Stimulated activated naive CD4-positive, alpha-beta T cell (primary cell): ENCODE data around the gene MYBPH.
A peak's percentile ranks its signal among the peaks of the same experiment; 100 is the strongest.

Source experiments
- DNase-seq, 6 experiments: peaks; one replicate each; lab custom pipeline; 2025; lab: John Stamatoyannopoulos, UW

Gene MYBPH

DNA sequence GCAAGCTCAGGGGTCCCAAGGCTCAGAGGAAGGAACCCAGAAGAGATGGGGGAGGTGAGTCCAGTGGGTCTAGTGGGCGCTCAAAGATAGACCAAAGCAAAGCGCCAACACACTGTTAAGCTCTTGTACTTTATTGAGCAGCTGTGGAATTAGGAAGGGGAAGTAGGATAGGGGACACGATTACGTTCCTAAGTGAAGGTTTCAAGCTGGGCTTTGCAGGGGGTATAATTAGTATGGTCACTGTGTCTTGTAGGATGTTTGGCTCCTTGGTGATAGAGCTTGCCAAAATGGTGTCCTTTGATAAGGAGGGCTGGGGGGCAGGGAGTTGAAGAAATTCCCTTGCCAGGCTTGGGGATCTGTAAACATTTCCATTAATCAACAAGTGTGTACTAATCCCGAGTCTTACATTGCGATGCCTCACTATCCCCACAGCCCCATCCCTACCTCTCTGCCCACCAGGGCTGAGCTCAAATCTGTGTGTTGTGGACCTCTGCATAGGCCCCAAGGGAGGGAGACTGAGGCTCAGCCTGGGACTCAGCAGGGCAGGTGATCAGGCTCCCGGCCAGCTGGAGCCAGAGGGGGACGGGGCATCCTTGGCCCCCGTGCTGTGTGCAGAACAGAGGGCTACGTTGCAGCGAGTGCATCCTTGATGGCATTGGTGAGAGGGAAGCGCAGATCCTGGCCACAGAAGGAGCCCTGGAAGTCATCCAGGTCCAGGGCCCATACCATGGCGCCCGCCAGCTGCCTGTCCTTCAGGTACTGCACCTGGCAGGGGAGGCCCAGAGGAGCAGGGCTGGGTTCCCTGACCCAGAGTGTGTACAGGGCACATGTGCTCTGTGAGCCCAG, 3.4 kb upstream of the MYBPH start:
- no peak for DNase-seq

DNA sequence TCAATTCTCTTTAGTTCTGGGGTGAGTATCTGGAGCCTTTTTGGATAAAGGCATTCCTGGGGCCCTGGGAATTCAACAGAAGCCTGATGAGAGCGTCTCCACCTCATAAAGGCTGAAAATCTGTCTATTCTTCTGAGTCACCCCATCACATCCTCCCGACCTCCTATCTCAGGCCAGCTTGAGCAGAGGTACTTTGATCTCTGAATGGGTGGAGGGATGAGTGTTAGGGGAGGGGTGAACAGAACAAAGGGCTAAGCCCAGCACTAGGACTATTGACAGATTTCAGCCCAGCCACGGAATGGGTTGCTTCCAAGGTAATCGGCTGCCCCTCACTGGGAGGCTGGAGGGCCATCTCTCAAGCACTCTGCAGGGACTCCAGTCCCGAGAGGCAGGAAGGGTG, 2.5 kb upstream of the MYBPH start:
- no peak for DNase-seq

DNA sequence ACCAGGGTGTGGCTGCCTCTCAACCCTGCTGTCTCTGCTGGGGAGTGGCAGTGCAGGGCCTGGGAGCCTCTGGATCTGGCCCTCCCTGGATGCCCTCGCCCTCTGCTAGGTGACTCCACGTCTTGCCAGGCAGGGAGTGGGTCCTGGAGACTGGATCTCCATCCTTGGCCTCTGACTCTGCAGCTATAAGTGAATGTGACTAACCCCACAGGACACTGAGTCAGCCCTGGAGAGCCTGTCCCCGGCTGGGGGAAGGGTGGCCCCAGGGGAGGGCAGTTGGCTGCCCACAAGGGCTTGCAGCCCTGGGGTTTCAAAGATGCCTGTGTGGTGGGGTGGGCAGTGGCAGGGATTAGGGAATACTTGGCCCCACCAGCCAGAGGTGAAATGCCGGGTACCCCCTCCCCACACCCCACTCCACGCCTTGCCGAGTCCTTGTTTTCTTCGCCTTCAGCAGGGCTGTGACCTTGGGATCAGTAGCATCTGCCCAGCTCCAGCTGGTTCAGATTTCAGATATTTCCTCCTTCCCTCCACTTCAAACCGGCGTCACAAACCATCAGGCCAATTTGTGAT, 1.9 kb upstream of the MYBPH start:
- DNase-seq = no peak

DNA sequence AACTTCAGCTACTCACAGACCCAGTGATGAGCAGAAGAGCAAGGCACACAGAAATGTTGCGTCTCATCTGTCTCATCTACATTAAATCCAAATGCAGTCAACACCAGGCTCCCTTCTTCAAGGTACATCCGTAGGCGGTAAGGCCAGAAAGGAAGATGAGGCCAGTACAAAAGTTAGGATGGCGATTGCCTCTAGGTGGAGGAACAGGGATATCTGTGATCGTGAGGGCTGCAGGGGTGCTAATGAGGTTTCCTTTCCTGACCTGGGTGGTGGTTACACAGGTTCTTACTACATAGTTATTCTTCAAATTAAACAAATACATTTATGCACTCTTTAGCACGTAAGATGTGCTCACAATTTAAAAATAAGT, 1.4 kb upstream of the MYBPH start:
- DNase-seq = no peak

DNA sequence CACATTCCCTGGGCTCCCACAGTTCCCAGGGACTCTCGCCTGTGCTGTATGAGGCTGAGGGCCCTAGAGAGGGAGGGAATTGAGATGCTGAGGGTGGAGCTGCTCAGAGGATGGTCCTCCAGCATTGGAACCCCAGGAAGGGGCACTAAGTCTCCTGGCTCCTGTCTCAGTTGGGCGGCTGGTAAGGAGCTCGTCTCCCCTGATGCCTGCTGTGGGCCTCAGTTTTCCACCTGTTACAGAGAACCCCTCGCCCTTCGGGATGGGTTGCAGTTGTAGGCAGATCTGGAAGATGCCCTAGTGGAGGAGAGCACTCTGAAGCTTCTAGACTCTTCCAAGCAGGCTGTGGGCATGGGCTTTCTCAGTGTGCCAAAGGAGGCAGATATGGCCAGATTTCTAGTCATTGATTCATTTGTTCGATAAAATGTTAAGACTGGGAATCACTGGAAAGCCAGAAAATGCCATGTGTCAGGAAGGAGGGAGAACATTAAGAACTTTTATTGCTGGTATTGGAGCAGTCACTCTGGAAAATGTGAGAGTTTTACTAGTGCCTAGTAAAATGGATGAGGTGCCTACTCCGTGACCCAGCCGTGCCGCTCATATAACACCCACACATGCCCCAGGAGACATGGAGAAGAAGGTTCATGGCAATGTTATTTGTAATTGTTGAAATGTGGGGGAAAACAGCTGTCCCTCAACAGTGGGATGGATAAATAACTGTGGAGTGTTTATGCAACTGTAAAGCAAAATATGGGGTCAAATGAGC, 828 bp upstream of the MYBPH start:
- DNase-seq = no peak

DNA sequence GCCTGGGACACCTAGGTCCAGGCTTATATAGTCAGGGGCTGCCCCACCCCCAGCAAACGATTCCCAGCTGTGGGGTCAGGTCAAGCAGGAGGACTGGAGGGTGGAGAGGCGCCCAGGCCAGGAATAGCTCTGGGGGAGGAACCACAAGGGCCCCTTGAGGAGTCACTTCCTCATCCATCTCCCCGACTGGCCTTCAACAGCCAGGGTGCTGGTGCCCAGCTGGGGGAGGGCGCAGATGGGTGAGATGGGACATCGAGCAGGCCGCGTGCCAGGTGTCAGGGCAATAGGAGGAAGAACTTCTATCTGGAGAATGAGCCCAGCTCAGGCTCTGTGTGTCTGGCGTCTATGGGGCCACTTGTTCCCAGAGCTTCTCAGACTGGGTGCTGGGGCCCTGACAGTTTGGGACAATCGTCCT, 208 bp upstream of the MYBPH start:
- DNase-seq = no peak

DNA sequence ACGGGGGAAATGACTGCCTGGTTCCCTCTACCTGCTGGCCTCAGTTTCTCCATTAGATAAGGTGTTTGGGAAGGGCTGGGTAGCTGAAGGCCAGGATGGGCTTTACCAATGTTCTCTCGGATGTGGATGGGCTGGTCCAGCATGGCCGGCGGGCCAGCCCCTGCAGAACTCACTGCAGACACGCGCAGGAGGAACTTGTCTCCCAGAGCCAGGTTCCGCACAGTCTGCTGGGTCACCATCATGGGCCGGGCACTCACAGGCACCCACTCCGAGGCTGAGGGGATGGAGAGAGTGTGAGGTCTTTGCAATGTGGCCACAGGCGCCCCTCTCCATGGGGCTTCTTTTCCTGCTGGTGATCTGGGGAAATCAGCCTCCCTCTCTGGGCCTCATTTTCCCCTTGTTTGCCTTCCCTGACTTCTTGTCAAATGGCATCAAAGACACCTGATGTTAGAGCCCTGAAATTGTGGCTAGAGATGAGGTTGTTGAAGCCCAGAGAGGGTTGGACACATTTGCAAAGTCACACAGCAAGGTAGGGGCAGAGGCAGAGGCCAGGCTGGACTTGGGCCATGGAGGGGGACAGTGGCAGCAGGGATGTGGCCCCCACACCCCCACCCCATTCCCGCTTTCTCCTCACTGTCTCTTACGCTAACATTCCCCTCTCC, 1.2 kb downstream of the MYBPH start:
- no peak for DNase-seq

DNA sequence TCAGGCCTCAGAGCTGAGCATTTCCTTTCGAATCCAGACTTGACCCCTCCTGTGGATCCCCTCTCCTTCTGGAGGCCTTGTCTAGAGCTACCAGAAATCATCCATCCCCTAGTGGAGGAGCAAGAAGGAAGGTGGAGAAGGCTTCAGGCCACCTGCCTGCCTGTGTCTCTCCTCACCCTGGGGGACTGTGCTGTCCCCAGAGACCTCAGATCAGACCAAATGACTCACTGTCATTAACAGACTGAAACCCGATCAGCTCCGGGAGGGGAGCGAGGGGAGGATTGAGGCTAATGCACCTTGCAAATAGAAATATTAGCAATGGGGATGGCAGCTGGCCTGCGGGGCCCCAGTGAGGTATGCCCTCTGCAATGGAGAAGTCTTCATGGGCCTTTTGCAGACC, 2.1 kb downstream of the MYBPH start:
- DNase-seq = no peak

DNA sequence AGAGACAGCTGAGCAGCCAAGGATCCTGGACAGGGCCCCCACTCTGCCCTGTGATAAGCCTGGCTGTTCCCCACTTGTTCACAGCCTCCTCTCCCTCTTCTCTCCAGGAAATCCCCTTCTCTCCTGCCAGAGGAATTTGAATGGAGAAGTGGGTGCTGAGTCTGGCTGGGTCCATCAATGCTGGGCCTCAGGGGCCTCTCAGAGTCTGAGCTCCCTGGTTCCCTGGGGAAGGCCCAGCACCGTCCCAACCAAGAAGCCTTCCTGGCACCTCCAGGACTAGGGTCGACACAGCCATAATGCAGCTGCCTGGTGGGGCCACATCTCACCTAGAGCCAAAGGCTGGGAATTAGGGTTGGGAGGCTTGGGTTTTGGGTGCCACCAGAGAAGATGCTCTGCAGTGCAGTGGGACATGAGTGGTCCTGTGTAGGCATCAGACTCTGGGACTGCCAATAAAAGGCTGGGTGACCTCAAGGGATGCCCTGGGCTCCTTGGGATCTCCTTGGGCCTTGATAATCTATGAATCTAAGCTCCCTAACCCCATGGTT, 2.5 kb downstream of the MYBPH start:
- no peak for DNase-seq

DNA sequence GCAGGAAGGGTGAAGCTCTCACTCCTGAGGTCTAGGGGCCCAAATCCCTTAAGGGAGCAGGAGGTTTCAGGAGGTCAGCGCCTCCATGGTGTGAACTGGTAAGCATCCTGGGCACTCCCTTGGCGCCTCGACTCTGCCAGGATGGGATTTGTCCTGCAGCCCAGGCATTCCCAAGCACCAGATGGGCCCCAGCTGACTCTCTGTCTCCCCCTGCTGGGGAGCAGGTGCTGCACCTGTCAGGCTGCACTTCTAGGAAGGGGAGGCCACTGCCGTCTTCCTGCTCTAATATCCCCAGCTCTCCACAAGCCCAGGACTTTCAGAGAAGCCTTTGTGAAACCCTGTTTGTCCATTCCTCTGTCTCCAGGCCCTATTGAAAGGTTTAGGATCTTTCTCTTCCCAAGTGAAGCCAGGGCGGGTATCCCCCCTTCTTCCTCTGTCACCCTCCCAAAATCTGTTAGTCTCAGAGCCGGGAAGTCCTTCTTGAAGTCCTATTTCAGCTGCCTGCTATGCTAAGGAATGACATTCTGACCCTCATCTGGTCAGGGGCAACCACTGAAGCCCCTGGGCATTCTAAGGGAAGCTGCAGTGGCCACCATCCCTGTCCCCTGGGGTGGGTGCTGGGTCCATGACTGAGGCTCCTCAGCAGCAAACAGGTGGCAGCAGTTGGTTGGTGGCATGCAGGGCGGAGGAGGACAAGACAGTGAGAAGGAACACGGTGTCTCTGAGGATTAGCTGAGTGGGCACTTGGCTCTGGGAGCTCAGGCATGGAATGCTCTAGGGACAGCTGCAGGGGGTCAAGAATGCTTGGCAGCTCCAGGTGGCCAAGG, 3.2 kb downstream of the MYBPH start:
- peak in 4 of 6 experiments; percentile 6 to 34 (median 10) for DNase-seq

DNA sequence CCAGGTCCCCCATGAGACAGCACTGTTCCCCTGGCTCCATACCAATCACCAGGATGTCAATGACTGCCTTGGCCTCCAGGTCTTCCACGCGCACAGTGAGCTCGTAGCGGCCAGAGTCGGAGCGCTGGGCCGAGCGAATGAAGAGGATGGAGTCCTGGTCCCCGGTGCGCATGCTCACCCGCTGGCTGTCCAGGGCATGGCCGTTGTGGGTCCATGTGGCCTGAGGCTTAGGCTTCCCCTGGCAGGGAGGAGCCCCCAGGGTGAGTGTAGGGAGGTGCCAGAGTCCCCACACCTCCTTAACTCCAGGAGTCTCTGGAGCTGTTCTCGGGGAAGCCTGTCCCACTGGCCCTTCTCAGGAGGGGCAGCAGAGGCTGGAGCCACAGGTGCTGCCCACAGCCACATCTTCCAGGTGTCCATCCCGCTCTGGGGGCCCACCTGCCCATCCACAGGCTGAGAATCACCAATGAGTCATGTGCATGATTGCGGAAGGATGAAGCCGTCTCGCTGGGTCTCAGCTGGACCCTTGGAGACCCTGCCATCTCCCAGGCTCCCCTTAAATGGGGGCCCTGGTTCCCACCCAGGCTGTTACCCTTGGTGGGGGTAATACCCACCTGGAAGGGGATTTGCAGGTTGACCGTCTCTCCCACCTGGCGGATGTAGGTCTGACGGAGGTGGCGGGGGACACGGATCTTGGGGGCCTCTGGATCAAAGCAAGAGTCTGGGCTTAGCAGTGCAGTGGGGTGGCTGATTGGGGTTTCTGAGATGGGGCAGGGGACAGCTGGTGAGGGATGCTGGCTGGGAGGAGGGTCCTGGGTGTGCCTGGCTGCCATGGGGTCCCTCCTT, 4.1 kb downstream of the MYBPH start:
- DNase-seq = no peak

DNA sequence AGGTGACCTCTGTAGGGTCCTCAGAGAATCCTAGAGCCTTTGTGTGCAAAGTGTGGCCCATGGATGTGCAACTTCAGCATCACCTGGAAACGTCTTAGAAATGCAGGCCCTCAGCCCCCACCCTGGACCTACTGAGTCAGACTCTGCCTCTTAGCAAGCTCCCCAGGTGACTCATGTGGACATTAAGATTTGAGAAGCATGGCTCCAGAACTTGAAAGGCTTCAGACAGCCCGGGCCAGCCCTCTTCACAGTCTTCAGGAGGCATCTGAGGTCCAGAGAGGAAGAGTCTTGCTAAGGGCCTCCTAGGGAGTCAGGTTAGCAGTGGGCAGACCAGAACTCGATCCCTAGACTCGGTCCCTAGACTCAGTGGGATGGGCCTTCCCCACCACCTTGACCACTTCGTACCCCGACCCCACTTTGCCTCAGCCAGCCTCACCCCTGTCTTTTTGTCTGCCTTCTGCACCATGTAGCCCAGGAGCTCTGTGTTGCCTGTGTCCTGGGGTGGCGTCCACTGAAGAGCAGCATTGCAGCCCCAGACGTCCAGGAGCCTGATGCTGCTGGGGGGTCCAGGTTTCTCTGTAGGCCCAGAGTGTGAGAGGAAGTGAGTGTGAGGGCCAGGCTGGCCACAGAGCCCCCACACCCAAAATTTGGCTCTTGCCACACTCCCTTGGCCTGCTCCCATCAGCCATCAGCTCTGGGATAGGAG, 4.8 kb downstream of the MYBPH start:
- no peak for DNase-seq

DNA sequence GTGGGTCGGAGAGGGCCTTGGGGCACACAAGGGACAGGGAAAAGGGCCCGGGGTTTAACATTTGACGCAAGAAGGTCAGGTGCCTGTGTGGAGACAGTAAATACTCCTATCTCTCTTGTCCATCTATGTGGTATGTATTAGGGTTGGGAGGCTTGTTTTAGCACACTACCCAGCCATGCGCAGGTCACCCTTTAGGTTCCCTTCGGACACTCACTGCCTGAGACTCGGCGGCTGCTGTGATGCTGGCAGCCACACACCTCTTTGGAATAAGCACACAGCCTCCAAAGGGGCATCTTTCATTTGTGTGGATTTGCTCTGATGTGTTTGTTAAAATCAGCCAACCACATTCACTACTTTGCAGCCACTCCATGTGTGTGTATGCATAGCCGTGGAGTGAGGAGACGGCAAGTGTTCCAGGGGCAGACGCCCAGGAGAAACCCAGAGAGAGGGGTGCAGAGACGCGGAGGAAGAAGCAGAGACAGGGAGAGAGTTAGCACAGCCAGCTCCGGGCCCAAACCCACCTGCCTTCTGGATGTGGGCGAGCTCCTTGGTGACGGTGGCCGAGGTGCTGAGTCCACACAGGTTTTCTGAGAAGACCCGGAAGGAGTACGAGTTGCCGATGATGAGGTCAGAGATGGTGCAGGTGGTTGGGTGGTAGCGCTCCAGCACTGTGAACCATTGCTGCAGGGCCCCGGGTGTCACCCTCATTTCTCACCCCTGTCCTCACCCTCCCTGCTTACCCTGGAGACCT, 5.7 kb downstream of the MYBPH start:
- no peak for DNase-seq

DNA sequence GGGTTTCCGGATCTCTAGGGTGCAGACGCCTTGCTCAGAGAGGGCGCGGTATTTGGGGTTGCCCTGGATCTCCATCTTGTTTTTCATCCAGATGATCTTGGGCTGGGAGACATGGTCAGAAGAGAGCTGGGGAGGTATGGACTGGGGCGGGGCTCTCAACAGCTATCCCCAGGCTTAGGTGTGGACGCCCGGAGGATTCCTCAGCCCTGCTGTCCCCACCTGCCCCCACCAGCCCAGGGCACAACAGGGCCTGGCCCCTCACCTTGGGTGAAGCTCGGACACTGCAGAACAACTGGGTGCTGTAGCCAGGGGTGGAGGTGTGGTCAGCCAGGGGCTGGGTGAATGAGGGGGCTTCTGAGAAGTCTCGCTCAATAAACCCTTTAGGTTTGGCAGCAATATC, 6.6 kb downstream of the MYBPH start:
- no peak for DNase-seq

DNA sequence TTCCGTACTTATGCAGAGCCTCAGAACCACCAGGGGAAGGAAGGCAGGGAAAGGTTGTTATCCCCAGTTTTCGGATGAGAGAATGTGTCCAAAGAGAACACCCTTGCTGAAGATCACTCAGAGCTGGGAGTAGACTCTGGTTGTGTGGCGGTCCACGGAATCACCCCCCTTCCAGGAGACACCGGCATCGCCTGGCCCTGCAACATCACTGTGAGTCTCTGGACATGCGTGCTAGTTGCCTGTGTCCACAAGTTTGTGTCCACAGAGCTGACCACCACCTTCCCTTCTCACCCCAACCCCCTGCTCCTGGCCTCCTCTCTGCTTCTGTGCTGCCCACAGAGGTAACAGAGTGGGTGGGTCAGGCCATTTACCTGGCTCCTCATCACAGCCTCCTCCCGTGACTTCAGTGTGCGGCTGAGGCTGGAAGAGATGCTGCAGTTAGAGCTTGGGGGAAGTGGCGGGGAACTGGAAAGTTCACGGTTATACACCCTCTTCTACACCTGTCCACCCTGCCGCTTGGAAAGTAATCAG, 7.3 kb downstream of the MYBPH start:
- DNase-seq = no peak

DNA sequence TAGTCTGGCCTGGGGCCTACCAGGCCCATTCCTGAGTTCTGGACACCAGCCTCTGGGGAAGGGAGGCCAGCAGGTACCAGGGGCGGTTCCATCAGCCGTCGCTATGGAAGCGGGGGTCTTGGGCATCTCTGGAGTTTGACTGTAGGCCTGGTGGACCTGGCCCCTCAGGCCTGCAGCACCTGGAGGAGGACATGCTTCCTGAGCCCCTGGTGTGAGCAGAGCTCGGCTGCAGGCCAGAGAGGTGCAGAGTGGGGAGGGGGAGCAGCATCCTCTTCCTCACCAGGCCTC, 7.8 kb downstream of the MYBPH start:
- DNase-seq = no peak

DNA sequence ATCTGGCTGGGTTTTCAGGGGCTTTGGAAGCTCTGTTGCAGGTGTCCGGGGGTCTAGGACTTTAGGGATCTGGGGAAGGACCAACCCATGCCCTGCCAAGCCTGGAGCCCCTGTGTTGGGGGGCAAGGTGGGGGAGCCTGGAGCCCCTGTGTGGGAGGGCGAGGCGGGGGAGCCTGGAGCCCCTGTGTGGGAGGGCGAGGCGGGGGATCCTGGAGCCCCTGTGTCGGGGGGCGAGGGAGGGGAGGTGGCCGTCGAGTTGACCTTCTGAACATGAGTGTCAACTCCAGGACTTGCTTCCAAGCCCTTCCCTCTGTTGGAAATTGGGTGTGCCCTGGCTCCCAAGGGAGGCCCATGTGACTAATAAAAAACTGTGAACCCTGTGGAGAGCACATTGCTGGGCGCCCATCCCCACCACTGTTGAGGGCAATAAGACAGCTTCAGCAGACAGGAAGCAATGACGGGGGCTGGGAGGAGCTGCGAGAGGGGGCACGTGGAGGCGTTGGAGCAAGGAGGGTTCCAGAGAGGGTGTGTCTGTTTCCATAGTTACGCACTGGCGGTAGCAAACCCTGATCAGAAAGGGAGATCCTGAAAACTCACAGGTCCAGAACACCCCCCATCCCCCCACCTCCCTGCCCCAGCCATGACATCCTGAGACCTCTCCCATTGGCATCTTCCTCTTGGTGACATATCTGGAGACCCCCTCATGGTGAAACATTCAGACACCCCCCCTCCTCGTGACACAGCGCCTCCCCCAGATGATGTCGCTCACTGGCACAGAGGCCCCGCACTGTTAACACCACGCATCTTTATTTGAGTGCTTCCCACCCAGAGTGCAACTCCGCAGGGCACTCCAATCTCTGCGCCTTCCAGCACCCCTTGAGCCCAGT, 8.4 kb downstream of the MYBPH start:
- no peak for DNase-seq
